ENCODE data around the gene KARS1.
A peak's percentile ranks its signal among the peaks of the same experiment; 100 is the strongest.
"Not testable (repeated sequence)": the region's sequence is repeated elsewhere in the genome, so short reads cannot be mapped to it uniquely, and the experiment has no call there.

The KARS1 gene

GRCh38 chr16:75624921-75625334 lies 22.5 kb downstream of the KARS1 start:
- DNase-seq (ENCODE audit: low spot score) = no peak

GRCh38 chr16:75622761-75623605 lies 24.5 kb downstream of the KARS1 start, which contains the start of gene ADAT1:
Gene ADAT1, minus strand, starts transcription at chr16:75623281. Its CDS starts 2,482 bp downstream, at chr16:75620799.
- DNase-seq (ENCODE audit: low spot score) = peak; percentile 98

- no peak for DNase-seq (ENCODE audit: low spot score)
These were observed 26.3 kb downstream of the KARS1 start for GRCh38 chr16:75621170-75621477.

GRCh38 chr16:75620326-75621169 lies 26.9 kb downstream of the KARS1 start:
- DNase-seq (ENCODE audit: low spot score) = no peak

DNA sequence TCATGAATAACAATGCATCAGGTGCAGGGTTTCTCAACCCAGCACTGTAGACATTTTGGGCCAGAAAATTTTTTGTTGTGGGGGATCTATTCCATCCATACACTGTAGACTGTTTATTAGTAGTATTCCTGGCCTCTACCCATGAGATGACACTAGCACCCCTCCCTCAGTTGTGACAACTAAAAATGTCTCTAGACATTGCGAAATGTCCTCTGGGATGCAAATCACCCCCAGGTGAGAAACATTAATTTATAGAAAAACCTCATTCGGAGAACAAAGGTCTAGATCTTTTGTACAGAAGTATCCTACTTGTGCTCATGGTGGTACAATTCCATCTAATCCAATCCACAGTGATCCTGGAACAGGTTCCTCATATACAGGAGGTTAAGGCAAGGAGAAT lies 28.7 kb downstream of the KARS1 start:
- no peak for DNase-seq (ENCODE audit: low spot score)

DNA sequence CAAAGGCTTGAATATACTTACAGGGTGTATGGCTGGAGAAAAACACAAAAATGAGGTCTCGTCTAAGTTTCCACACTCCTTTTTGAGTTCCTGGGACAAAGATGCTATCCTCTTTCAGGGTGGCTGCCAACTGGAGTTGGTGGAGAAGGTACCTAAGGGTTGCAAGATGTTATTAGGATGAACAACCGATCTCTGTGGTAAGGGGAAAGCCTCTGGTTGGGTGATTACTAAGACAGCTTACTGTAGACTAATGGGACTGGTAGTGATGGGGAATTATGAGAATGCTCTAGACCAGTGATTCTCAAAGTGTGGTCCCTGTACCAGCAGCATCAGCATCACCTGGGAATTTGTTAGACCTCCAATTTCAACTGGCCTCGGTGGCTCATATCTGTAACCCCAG lies 30.3 kb downstream of the KARS1 start:
- no peak for DNase-seq (ENCODE audit: low spot score)

- DNase-seq (ENCODE audit: low spot score) = no peak
These were observed 30.9 kb downstream of the KARS1 start for GRCh38 chr16:75616521-75617010.

GRCh38 chr16:75615619-75616018 lies 31.8 kb downstream of the KARS1 start:
- DNase-seq (ENCODE audit: low spot score) = no peak

GRCh38 chr16:75614066-75614897 lies 33.2 kb downstream of the KARS1 start:
- DNase-seq (ENCODE audit: low spot score) = no peak

DNA sequence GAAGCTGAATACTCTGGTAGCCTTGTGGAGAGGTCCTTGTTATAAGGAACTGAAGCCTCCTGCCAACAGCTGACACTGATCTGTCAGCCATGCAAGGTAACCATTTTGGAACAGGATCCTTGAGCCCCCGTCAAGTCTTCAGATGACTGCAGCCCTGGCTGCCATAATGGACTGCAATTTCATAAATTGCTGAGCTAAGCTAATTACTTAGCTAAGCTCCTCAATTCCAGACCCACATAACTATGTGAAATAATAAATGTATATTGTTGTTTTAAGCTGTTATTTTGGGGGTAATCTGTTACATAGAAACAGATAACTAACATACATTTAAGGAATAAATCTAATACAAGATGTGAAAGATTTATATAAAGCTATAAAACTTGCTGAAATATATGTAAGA lies 41.0 kb downstream of the KARS1 start:
- DNase-seq (ENCODE audit: low spot score) = no peak

DNA sequence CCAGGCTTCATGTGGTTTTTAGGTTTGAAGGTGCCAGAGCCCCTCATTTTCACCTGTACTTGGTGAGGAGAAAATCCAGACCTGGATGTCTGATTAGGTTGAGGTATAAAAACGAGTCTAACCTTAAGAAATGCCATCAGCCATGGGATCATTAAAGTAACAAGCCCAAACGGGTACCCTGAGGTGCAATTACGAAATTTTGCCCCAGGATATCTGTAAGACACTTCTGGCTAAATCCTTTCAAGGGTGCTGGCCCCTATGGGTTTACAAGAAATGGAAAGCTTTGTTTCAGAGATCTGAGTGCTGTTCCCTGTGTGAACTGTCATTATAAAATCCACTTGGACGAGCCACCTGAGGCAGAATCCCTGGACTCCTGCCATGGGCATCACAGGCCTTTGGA lies 44.2 kb downstream of the KARS1 start:
- DNase-seq (ENCODE audit: low spot score) = no peak

- DNase-seq (ENCODE audit: low spot score) = no peak
These were observed 47.8 kb downstream of the KARS1 start for GRCh38 chr16:75599452-75600277.

DNA sequence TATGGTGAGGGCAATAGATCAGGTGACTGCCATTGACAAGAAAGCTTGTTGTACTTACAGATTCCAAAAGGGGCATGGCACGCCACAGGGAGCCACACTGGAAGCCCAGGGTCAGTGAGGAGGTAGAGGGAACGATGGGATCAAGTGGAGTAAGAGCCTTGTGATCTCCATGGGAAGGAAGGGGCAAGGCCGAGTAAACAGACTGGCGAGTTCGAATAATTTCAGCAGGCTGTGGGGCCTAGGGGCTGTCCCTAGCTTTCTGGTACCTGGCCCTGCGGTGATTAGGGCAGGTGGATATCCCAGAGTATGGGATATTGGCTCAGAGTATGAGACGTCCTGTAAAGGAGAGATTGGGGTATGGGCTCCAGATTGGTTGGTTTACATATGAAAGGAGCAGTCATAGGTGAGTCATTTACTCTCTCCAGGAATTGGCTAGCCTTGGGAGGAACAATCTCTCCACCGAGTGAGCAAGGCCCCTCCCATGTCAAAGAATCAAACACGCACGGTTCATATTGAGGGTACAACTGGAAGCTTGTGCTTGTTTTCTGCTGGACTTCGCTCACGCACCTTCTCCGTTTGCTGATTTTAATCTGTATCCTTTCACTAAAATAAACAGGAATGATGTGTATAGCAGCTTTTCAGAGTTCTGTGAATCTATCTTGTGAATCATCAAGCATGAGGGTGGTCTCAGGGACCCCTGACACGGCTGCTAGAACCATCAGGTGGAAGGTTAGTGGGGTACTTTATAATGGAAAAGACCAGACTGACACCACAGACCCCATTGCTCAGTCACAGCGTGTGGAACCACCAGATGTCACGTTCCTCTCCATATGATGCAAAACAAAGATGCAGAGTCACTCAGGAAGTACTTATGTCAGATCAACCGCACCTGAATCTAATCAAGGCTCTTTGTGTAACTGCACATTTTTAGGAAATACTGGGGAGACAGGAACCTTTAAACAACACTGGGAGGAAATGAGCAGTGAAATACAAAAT lies 53.3 kb downstream of the KARS1 start:
- DNase-seq (ENCODE audit: low spot score) = no peak

DNA sequence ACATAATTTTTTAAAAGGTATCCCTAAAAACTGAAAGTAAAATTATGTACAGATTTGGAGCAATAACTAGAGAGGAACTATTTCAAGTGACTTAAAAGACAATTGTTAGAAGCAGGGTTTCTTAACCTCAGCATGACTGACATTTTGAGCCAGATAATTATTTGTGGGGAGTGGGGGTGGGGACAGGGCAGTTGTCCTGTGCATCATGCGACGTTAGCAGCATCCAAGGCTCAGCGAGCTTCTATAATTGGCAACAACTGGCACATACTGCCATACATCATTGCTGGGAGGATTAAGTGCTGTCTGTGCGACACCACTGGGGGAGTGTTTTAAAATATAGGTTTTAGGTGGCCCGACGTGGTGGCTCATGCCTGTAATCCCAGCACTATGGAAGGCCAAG lies 54.2 kb downstream of the KARS1 start:
- no peak for DNase-seq (ENCODE audit: low spot score)

GRCh38 chr16:75591927-75592326 lies 55.5 kb downstream of the KARS1 start:
- not testable (repeated sequence) for DNase-seq (ENCODE audit: low spot score)

- DNase-seq (ENCODE audit: low spot score) = no peak
These were observed 56.3 kb downstream of the KARS1 start for GRCh38 chr16:75590920-75591843.

DNA sequence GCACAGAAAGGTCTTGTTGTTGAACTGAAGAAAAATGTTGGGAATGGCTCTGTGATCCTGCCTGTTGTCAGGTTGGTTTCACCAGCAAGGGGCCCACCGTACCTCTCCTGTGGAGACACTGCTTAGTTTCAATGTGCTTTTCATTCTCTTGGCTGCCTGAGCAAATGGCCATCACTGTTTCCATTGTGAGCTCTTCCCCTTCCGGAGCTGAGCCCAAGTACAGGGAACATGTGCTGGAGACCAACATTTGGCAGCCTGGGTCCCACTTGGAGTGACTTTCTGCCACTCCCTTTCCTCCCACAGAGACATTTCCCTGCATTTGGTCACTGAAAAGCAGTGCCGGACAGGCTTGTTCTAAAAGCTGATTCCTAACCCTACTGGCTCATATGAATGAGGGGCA lies 58.2 kb downstream of the KARS1 start:
- no peak for DNase-seq (ENCODE audit: low spot score)

DNA sequence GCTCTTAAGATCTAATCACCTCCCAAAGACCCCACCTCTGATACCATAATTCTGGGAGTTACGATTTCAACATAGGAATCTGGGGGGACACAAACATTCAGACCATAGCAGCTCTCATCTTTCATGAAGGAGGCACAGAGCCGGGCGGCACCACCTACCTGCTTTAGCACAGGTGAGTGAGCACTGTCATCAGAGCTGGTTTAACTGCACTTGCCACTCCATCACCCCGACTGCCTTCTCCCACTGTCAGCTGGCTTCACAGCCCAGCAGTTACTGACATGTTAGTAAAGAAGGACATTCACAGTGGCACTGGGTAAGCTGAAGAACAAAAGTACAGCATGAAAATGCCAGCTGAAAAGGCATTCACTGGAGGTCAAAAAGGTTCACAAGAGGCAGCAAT lies 58.7 kb downstream of the KARS1 start:
- no peak for DNase-seq (ENCODE audit: low spot score)

GRCh38 chr16:75584108-75584507 lies 63.4 kb downstream of the KARS1 start:
- DNase-seq (ENCODE audit: low spot score) = no peak
